ENCODE data around the gene ASB2. TPM values are rescaled to one million over a fixed set of nuclear protein-coding genes. Genes with fewer than 3 reads are reported as not detected.

The ASB2 gene
- total RNA-seq, 1 donor from 2014 or later, result 24.1 TPM

DNA sequence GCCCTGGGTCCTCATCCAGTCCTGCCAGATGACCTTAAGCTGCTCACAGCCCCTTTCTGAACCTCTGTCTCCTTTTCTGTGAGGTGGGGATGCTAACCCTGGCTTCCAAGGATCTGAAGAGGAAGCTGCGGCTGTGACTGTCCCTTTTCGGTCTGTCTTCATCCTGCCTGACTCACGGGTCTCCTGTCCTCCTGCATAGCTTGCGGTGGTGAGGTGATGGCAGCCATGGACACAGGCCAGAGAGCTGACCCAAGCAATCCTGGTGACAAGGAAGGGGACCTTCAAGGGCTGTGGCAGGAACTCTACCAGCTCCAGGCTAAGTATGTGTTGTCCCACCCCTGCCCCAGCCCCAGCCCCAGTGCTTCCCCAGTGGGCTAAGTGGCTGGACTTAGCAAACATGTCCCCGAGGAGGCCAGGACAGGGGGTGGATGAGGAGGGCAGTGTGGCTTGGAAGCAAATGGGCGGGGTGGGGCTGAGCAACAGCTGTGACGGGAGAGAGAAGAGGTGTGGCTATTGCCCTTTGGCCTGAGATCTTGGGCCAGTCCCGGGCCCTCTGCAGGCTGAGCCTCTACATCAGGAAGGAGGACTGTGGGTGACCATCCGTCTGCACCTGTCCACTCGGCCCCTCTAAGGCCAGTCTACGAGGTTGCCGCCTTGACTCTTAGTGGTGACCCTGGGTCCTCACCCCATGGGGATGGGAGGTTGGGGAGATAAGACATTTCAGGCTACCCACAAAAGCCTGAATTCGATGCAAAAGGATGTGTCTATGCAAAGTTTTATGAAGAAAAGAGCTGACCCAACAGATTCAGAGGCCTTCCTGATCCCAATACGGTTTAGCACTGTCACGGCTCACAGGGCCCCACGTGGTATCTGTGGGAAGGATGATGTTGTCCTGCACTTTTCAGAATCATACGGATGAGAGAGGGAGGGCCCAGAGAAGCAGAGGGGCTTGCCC lies 21.8 kb upstream of the ASB2 start:
- intact Hi-C loops (cut with DNase I), result no loop called here
- Histone ChIP-seq H3K27me3 (no peaks in the 10 kb centered on the region), H3K4me1 (peaks cover 11% of the 10 kb centered on the region), H3K27ac (no peak overlapping the region), H3K36me3 (no peaks in the 10 kb centered on the region), H3K9me3 (no peaks in the 10 kb centered on the region), H3K4me3 (no peak overlapping the region)
- TF ChIP-seq POLR2AphosphoS5 (IDR thresholded peaks at IDR 0.05; ENCODE audit: insufficient read depth in 1 of 2, low read depth in 1 of 2) (no peak), POLR2A (IDR thresholded peaks at IDR 0.05) (no peak)
- TF ChIP-seq, protein P1, sequence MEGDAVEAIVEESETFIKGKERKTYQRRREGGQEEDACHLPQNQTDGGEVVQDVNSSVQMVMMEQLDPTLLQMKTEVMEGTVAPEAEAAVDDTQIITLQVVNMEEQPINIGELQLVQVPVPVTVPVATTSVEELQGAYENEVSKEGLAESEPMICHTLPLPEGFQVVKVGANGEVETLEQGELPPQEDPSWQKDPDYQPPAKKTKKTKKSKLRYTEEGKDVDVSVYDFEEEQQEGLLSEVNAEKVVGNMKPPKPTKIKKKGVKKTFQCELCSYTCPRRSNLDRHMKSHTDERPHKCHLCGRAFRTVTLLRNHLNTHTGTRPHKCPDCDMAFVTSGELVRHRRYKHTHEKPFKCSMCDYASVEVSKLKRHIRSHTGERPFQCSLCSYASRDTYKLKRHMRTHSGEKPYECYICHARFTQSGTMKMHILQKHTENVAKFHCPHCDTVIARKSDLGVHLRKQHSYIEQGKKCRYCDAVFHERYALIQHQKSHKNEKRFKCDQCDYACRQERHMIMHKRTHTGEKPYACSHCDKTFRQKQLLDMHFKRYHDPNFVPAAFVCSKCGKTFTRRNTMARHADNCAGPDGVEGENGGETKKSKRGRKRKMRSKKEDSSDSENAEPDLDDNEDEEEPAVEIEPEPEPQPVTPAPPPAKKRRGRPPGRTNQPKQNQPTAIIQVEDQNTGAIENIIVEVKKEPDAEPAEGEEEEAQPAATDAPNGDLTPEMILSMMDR (IDR thresholded peaks at IDR 0.05), result no peak
- no peak for DNase-seq (ENCODE audit: extremely low spot score in 2 of 2)

DNA sequence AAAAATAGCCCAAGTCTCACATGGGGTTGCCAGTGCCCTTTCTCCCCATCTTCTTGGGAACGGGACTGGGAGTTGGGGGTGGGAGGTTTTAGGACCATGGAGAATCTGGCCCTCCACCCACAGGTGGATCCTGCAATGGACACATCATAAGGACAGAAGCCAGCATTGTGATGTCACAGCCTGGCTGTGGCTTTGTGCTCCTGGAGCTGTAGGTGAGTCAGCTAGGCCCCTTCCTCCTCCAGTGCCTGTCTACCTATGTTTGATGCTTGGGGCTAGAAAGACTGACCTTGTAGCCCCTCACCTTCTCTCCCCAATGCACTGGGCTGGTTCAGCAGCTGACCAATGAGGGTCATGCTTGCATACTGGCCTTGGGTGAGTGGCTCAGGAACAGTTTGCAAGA lies 20.7 kb upstream of the ASB2 start, which contains the start of gene CCDC197:
CCDC197 (plus strand) TSS at position 220 of the 400 bp plus-strand sequence. CDS start 831 bp downstream, outside the sequence.
- H3K27me3 ChIP-seq, result no peaks in the 10 kb centered on the region
- H3K4me1 ChIP-seq, result peaks cover 11% of the 10 kb centered on the region
- intact Hi-C loops (cut with DNase I), result no loop called here
- H3K9me3 ChIP-seq, result no peaks in the 10 kb centered on the region
- no peak within 1 kb of the TSS for H3K4me3 ChIP-seq
- no peaks in the 10 kb centered on the region for H3K36me3 ChIP-seq
- H3K27ac ChIP-seq, result no peak within 1 kb of the TSS
- DNase-seq (ENCODE audit: extremely low spot score in 2 of 2), result no peak
- no peak for TF ChIP-seq POLR2A (IDR thresholded peaks at IDR 0.05)
- TF ChIP-seq POLR2AphosphoS5 (IDR thresholded peaks at IDR 0.05; ENCODE audit: insufficient read depth in 1 of 2, low read depth in 1 of 2), result no peak
- TF ChIP-seq, protein P1 (IDR thresholded peaks at IDR 0.05), result no peak

DNA sequence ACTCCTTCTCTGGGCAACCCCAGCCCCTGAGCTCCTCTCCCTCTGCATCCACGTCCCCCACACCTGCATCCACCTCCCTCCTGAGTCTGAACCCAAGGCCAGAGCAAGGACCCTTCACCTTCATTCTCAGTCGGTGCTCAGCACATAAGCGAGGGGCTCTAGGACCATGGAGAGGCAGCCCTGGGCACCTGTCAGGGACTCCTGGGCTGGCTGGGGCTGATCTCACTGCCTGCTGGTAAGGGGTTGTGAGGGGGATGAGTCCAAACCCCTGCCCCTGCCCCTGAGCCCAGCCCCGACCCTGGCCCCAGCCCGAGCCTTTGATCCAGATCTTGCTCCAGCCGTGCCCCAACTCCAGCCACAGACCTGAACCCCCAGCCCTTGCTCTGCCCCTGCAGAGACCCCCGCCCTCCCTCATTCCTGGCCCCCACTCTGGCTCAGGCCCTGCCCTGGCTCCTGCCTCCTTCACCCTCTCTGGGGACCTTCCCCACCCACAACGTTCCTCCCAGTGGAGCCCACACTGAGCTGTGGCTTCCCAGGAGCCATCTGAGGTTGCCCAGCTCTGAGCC lies 19.8 kb upstream of the ASB2 start:
- TF ChIP-seq, protein P1 (IDR thresholded peaks at IDR 0.05), result no peak
- TF ChIP-seq POLR2AphosphoS5 (IDR thresholded peaks at IDR 0.05; ENCODE audit: insufficient read depth in 1 of 2, low read depth in 1 of 2), result no peak
- no peak for TF ChIP-seq POLR2A (IDR thresholded peaks at IDR 0.05)
- H3K4me3 ChIP-seq, result no peak overlapping the region
- no peaks in the 10 kb centered on the region for H3K9me3 ChIP-seq
- intact Hi-C loops (cut with DNase I), result no loop called here
- peaks cover 11% of the 10 kb centered on the region for H3K4me1 ChIP-seq
- DNase-seq (ENCODE audit: extremely low spot score in 2 of 2), result no peak
- H3K27me3 ChIP-seq, result no peaks in the 10 kb centered on the region
- H3K27ac ChIP-seq, result no peak overlapping the region
- H3K36me3 ChIP-seq, result no peaks in the 10 kb centered on the region

DNA sequence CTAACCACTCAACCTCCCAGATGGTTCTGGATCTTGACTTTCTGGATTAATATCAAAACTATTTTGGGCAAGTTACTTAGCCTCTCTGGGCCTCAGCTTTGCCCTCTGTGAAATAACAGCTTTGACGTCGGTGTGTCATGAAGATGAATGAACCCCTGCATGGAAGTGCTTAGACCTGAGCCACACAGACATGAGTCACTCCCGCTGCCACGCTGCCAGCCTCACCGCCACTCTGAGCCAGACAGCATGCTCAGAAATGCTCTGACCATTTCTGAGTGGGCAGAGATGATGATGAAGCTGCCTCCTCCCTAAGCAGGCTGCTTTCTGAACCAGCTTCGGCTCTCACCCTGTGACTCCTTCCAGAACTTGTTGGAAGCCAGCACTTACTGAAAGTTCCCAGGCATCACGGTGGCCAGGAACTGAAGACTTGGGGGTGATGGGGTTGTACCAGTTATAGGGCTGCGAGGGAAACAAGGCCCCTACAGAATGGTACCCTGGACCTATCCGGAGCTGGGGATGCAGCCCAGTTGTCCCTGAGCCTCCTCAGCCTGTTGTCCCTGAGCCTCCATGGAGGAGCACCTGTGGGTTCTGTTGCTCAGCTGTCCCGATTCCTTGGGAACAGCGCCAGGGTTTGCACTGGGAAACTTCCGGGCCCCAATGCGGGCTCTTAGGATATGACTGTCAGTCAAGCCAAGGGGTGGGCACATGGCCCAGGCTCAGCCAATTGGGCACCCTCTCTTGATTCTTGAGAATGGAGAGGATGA lies 18.7 kb upstream of the ASB2 start:
- TF ChIP-seq POLR2A (IDR thresholded peaks at IDR 0.05) (no peak), POLR2AphosphoS5 (IDR thresholded peaks at IDR 0.05; ENCODE audit: insufficient read depth in 1 of 2, low read depth in 1 of 2) (peak in 1 of 2 donors; percentile 45)
- TF ChIP-seq, protein P1 (IDR thresholded peaks at IDR 0.05), result no peak

More for the DNA sequence above, 18.7 kb upstream of the ASB2 start:
- H3K27ac ChIP-seq, result peak overlapping the region; percentile 20
- no peak for DNase-seq (ENCODE audit: extremely low spot score in 2 of 2)
- no peak overlapping the region for H3K4me3 ChIP-seq
- H3K27me3 ChIP-seq, result no peaks in the 10 kb centered on the region
- no peaks in the 10 kb centered on the region for H3K9me3 ChIP-seq
- H3K36me3 ChIP-seq, result no peaks in the 10 kb centered on the region
- peaks cover 11% of the 10 kb centered on the region for H3K4me1 ChIP-seq
- intact Hi-C loops (cut with DNase I), result no loop called here
